CD4-positive, alpha-beta T cell (primary cell): ENCODE results near the gene ELL2. TPM values are rescaled to one million over a fixed set of nuclear protein-coding genes. Genes with fewer than 3 reads are reported as not detected.

ENCODE experiments used
- ATAC-seq: fragments of 200-7000 bp; cut with Tn5 transposase; one replicate; pipeline ENCODE4 v1.10.0; 2022; ENCODE audit warnings: mild to moderate bottlenecking; ENCODE audit not compliant: poor library complexity
- CTCF ChIA-PET: fragments of 350-600 bp; sonication (Branson Sonifier 250); formaldehyde crosslinking; loops from one replicate; lab custom pipeline; 2021; ENCODE audit warnings: antibody characterized with exemption, inconsistent platforms; lab: Charles Lee
- POLR2A ChIA-PET: fragments of 350-600 bp; sonication (Branson Sonifier 250); formaldehyde crosslinking; loops from one replicate; lab custom pipeline; 2021; ENCODE audit warnings: antibody characterized with exemption, inconsistent platforms; lab: Charles Lee
- DNase-seq, 14 experiments: peaks; one replicate each; pipeline ENCODE4 v3.0.0-alpha.2; 2013 to 2020; ENCODE audit warnings: mixed read lengths in 2 of 14
- H3K27ac ChIP-seq, 2 donors: one replicate each; pipeline versions ENCODE4 v1.5.1 to v1.7.0; 2013; ENCODE audit warnings: low read length in 2 of 2, low read depth in 1 of 2, mild to moderate bottlenecking in 1 of 2
- H3K27me3 ChIP-seq, 2 experiments: 1 replicate in 1 of 2; 2 replicates in 1 of 2; pipeline versions ENCODE4 v1.6.1 to v1.7.0; 2013; ENCODE audit warnings: low read length in 2 of 2, control low read depth in 1 of 2, mild to moderate bottlenecking in 1 of 2, moderate library complexity in 1 of 2; ENCODE audit not compliant: insufficient read depth in 2 of 2, control insufficient read depth in 1 of 2
- H3K36me3 ChIP-seq: one replicate; pipeline ENCODE4 v1.6.1; 2013; ENCODE audit warnings: low read length, control low read depth; ENCODE audit not compliant: insufficient read depth
- H3K4me1 ChIP-seq: one replicate; pipeline ENCODE4 v1.6.1; 2013; ENCODE audit warnings: low read length, control low read depth; ENCODE audit not compliant: insufficient read depth
- H3K4me3 ChIP-seq: one replicate; pipeline ENCODE4 v1.5.1; 2013; ENCODE audit warnings: mild to moderate bottlenecking, low read length, moderate library complexity
- H3K9me3 ChIP-seq, 2 experiments: 1 replicate in 1 of 2; 2 replicates in 1 of 2; pipeline versions ENCODE4 v1.6.1 to v1.7.0; 2013; ENCODE audit warnings: low read length in 2 of 2, mild to moderate bottlenecking in 2 of 2, control low read depth in 1 of 2, moderate library complexity in 1 of 2; ENCODE audit not compliant: control insufficient read depth in 1 of 2, insufficient read depth in 1 of 2
- H3K27ac Mint-ChIP-seq: one replicate; pipeline ENCODE4 v1.8.0; 2020; ENCODE audit warnings: mixed read lengths
- H3K27me3 Mint-ChIP-seq: one replicate; pipeline ENCODE4 v1.8.0; 2021; ENCODE audit warnings: mixed read lengths
- H3K36me3 Mint-ChIP-seq: one replicate; pipeline ENCODE4 v1.8.0; 2021; ENCODE audit warnings: low read depth, mixed read lengths
- H3K4me1 Mint-ChIP-seq: one replicate; pipeline ENCODE4 v1.8.0; 2021; ENCODE audit warnings: low read depth, mixed read lengths
- H3K4me3 Mint-ChIP-seq: one replicate; pipeline ENCODE4 v1.8.0; 2020; ENCODE audit warnings: mild to moderate bottlenecking, mixed read lengths
- H3K9me3 Mint-ChIP-seq: one replicate; pipeline ENCODE4 v1.8.0; 2020; ENCODE audit warnings: mixed read lengths
- CTCF ChIP-seq: fragments of 200-600 bp; IDR thresholded peaks from one replicate; pipeline ENCODE4 v1.8.0; 2022; ENCODE audit warnings: antibody characterized with exemption, mild to moderate bottlenecking
- intact Hi-C, 2 experiments: fragments of 100-400 bp; cut with DNase I in 1 of 2; cut with micrococcal nuclease in 1 of 2; formaldehyde crosslinking; loops; one replicate each; pipeline versions ENCODE4 v1.15.1 to v1.9.0; 2023 to 2025; cut with DNase I, micrococcal nuclease
- total RNA-seq, 174 experiments: library from RNA in 2 of 174; stranded (reverse) in 2 of 174; gene quantifications; one replicate each; pipeline ENCODE4 v1.2.3 and lab custom pipeline; 2021 to 2026

The ELL2 gene
- total RNA-seq, 2 experiments from 2014 or later = 93.5 to 98.1 TPM

- H3K36me3 Mint-ChIP-seq = no peaks in the 10 kb centered on the region
Observed at GRCh38 chr5:95868136-95868535, 93.5 kb downstream of the ELL2 start.

GRCh38 chr5:95866435-95867040 lies 95.1 kb downstream of the ELL2 start:
- no peak for DNase-seq
- no peak for TF ChIP-seq CTCF
- H3K4me3 Mint-ChIP-seq = no peak overlapping the region
- no peaks in the 10 kb centered on the region for H3K9me3 ChIP-seq
- H3K4me1 ChIP-seq = peaks cover 34% of the 10 kb centered on the region
- ChIA-PET CTCF (no interaction called here), POLR2A (no interaction called here)
- no peaks in the 10 kb centered on the region for H3K27me3 ChIP-seq
- H3K4me1 Mint-ChIP-seq = peaks cover 53% of the 10 kb centered on the region
- no peak for ATAC-seq
- no peaks in the 10 kb centered on the region for H3K27me3 Mint-ChIP-seq
- no peaks in the 10 kb centered on the region for H3K36me3 ChIP-seq
- H3K27ac ChIP-seq = no peak overlapping the region
- H3K9me3 Mint-ChIP-seq = no peaks in the 10 kb centered on the region
- H3K4me3 ChIP-seq = no peak overlapping the region
- no peak overlapping the region for H3K27ac Mint-ChIP-seq
- intact Hi-C loops = loop anchor here in 1 of 2 experiments (10.0 kb wide), 1 partner anchor 668 kb away; no protein-coding TSS in a partner anchor
- no peaks in the 10 kb centered on the region for H3K36me3 Mint-ChIP-seq

More at GRCh38 chr5:95868136-95868535, 93.5 kb downstream of the ELL2 start:
- ATAC-seq = no peak
- Mint-ChIP-seq H3K27me3 (no peaks in the 10 kb centered on the region), H3K4me3 (no peak overlapping the region), H3K27ac (no peak overlapping the region), H3K9me3 (no peaks in the 10 kb centered on the region), H3K4me1 (peaks cover 43% of the 10 kb centered on the region)
- H3K4me3 ChIP-seq = no peak overlapping the region
- ChIA-PET POLR2A (interaction anchor here (1.4 to 2.0 kb wide), 2 partner anchors 9 to 86 kb away, joined by 4 to 5 read pairs; no protein-coding TSS in a partner anchor), CTCF (interaction anchor here (1.3 to 3.2 kb wide), 3 partner anchors 9 to 468 kb away, joined by 4 to 15 read pairs (median 7); no protein-coding TSS in a partner anchor)
- DNase-seq = no peak
- TF ChIP-seq CTCF = no peak
- H3K9me3 ChIP-seq = no peaks in the 10 kb centered on the region
- peaks cover 27% of the 10 kb centered on the region for H3K4me1 ChIP-seq
- no peak overlapping the region for H3K27ac ChIP-seq
- intact Hi-C loops = loop anchor here in 1 of 2 experiments (10.0 kb wide), 1 partner anchor 667 kb away; no protein-coding TSS in a partner anchor
- no peaks in the 10 kb centered on the region for H3K27me3 ChIP-seq
- no peaks in the 10 kb centered on the region for H3K36me3 ChIP-seq

- POLR2A ChIA-PET = interaction anchor here (1.4 kb wide), 1 partner anchor 67 kb away, joined by 7 read pairs; no protein-coding TSS in a partner anchor
- H3K27me3 Mint-ChIP-seq = peaks cover 4% of the 10 kb centered on the region
- Histone ChIP-seq H3K27ac (no peak overlapping the region), H3K9me3 (no peaks in the 10 kb centered on the region), H3K27me3 (no peaks in the 10 kb centered on the region), H3K4me1 (peaks cover 21% of the 10 kb centered on the region), H3K36me3 (no peaks in the 10 kb centered on the region), H3K4me3 (no peak overlapping the region)
- intact Hi-C loops = loop anchor here (5.0 to 10.0 kb wide), 3 partner anchors 37 to 670 kb away; partner anchors contain the start of gene ELL2 (in 1 of the 2)
- H3K36me3 Mint-ChIP-seq = no peaks in the 10 kb centered on the region
- TF ChIP-seq CTCF = no peak
- no peaks in the 10 kb centered on the region for H3K9me3 Mint-ChIP-seq
- H3K27ac Mint-ChIP-seq = no peak overlapping the region
- CTCF ChIA-PET = no interaction called here
- H3K4me1 Mint-ChIP-seq = peaks cover 47% of the 10 kb centered on the region
- H3K4me3 Mint-ChIP-seq = no peak overlapping the region
- no peak for ATAC-seq
- DNase-seq = no peak
Observed at GRCh38 chr5:95864944-95865504, 96.6 kb downstream of the ELL2 start.
